HCT116 (cell line): ENCODE measurements around the gene DCAF4. TPM values are rescaled to one million over a fixed set of nuclear protein-coding genes. Genes with fewer than 3 reads are reported as not detected.

Source experiments
- ATAC-seq: fragments of 200-7000 bp; cut with Tn5 transposase; 2 replicates; pipeline ENCODE4 v1.9.1; 2020; ENCODE audit warnings: mild to moderate bottlenecking, moderate library complexity
- BruUV-seq: library from RNA; stranded (reverse); fragments of 400-500 nt; replicated peaks from 2 replicates; lab custom pipeline; 2021; lab: Mats Ljungman, UMichigan
- CTCF ChIA-PET: fragments of 300-600 bp; sonication (Branson Sonifier 250); formaldehyde crosslinking; loops from one replicate; lab custom pipeline; 2021; ENCODE audit warnings: antibody characterized with exemption; lab: Charles Lee
- POLR2A ChIA-PET: fragments of 300-600, 350-600 bp; sonication (Branson Sonifier 250); formaldehyde crosslinking; loops from one replicate; lab custom pipeline; 2021; ENCODE audit warnings: antibody characterized with exemption; lab: Charles Lee
- RAD21 ChIA-PET, 2 experiments: fragments of 300-600 bp; sonication (Branson Sonifier 250); formaldehyde crosslinking; loops; one replicate each; lab custom pipeline; 2023; ENCODE audit warnings: low total read pairs in 2 of 2; ENCODE audit not compliant: uncharacterized antibody in 2 of 2, unreplicated experiment in 2 of 2, low non-redundant PET in 1 of 2; lab: Charles Lee
- DNase-seq: peaks from one replicate; pipeline ENCODE4 v3.0.0-alpha.2; 2010; ENCODE audit warnings: low read depth, low spot score
- H2AFZ ChIP-seq: fragments of 200-600 bp; shearing (Covaris generic), sonication (generic); 2 replicates; pipeline ENCODE4 v1.6.1; 2017; ENCODE audit warnings: low read depth, mixed run types, mixed read lengths, antibody characterized with exemption, low read length; ENCODE audit not compliant: poor library complexity, severe bottlenecking
- H3K27ac ChIP-seq: 2 replicates; pipeline ENCODE4 v1.5.1; 2012; ENCODE audit warnings: low read depth, low read length
- H3K27me3 ChIP-seq: fragments of 200-600 bp; sonication (generic); 2 replicates; pipeline ENCODE4 v1.6.1; 2016; ENCODE audit warnings: mixed run types, low read length, mixed read lengths; ENCODE audit not compliant: insufficient read depth
- H3K36me3 ChIP-seq, 2 experiments: fragments of 200-500 bp in 1 of 2; fragments of 200-600 bp in 1 of 2; sonication (Bioruptor generic) in 1 of 2; sonication (generic) in 1 of 2; 2 replicates each; pipeline versions ENCODE4 v1.5.1 to v1.6.1; 2014 to 2016; ENCODE audit warnings: low read length in 2 of 2, inconsistent platforms in 1 of 2, mixed read lengths in 1 of 2, mixed run types in 1 of 2; ENCODE audit not compliant: insufficient read depth in 2 of 2, control insufficient read depth in 1 of 2
- H3K4me1 ChIP-seq, 2 experiments: fragments of 200-600 bp in 1 of 2; sonication (generic) in 1 of 2; 2 replicates each; pipeline versions ENCODE4 v1.5.1 to v1.6.1; 2012 to 2017; ENCODE audit warnings: low read length in 2 of 2, inconsistent platforms in 1 of 2, mild to moderate bottlenecking in 1 of 2, mixed read lengths in 1 of 2, mixed run types in 1 of 2, moderate library complexity in 1 of 2; ENCODE audit not compliant: insufficient read depth in 2 of 2, control insufficient read depth in 1 of 2
- H3K4me2 ChIP-seq: fragments of 200-600 bp; sonication (generic); 2 replicates; pipeline ENCODE4 v1.6.1; 2017; ENCODE audit warnings: mixed run types, low read length, mixed read lengths
- H3K4me3 ChIP-seq, 2 experiments: fragments of 200-600 bp in 1 of 2; sonication (generic) in 1 of 2; replicated peaks in 1 of 2; 2 replicates each; pipeline ENCODE4 v1.5.1; 2011 to 2016; ENCODE audit warnings: low read length in 2 of 2, control low read depth in 1 of 2, low read depth in 1 of 2, mild to moderate bottlenecking in 1 of 2, mixed read lengths in 1 of 2, mixed run types in 1 of 2
- H3K79me2 ChIP-seq: fragments of 200-600 bp; sonication (generic); 2 replicates; pipeline ENCODE4 v1.6.1; 2017; ENCODE audit warnings: mild to moderate bottlenecking, mixed run types, low read length, moderate library complexity, mixed read lengths; ENCODE audit not compliant: insufficient read depth
- H3K9ac ChIP-seq: fragments of 200-600 bp; sonication (generic); 2 replicates; pipeline ENCODE4 v1.6.1; 2016; ENCODE audit warnings: low read length, mixed read lengths
- H3K9me2 ChIP-seq: fragments of 200-600 bp; sonication (generic), shearing (Covaris generic); 2 replicates; pipeline ENCODE4 v1.6.1; 2017; ENCODE audit warnings: mixed run types, mild to moderate bottlenecking, moderate library complexity; ENCODE audit not compliant: insufficient read depth
- H3K9me3 ChIP-seq, 2 experiments: fragments of 200-500 bp in 1 of 2; fragments of 200-600 bp in 1 of 2; sonication (Bioruptor generic) in 1 of 2; sonication (generic) in 1 of 2; 2 replicates each; pipeline ENCODE4 v1.6.1; 2014 to 2017; ENCODE audit warnings: low read length in 2 of 2, mixed read lengths in 2 of 2, inconsistent platforms in 1 of 2, low read depth in 1 of 2, mild to moderate bottlenecking in 1 of 2, mixed run types in 1 of 2, moderate library complexity in 1 of 2; ENCODE audit not compliant: control insufficient read depth in 1 of 2, insufficient read depth in 1 of 2
- H4K20me1 ChIP-seq: fragments of 200-600 bp; sonication (generic), shearing (Covaris generic); 2 replicates; pipeline ENCODE4 v1.6.1; 2017; ENCODE audit warnings: mixed run types, mild to moderate bottlenecking, moderate library complexity; ENCODE audit not compliant: insufficient read depth
- POLR2AphosphoS5 ChIP-seq: IDR thresholded peaks from 2 replicates; pipeline ENCODE4 v1.6.1; 2011; ENCODE audit warnings: mild to moderate bottlenecking, low read depth, low read length, moderate library complexity
- SRF ChIP-seq: IDR thresholded peaks from 2 replicates; pipeline ENCODE4 v1.6.1; 2012; ENCODE audit warnings: low read depth
- TCF7L2 ChIP-seq: IDR thresholded peaks from 2 replicates; pipeline ENCODE4 v1.7.0; 2011; ENCODE audit warnings: borderline replicate concordance, inconsistent platforms; ENCODE audit not compliant: insufficient read depth, insufficient read length; ENCODE audit errors: extremely low read depth
- ZFX ChIP-seq: fragments of 450-650 bp; IDR thresholded peaks from 2 replicates; pipeline ENCODE4 v1.6.1; 2017
- intact Hi-C: fragments of 100-400 bp; cut with micrococcal nuclease; formaldehyde crosslinking; loops from 2 replicates; pipeline ENCODE4 v1.10.0; 2022
- total RNA-seq: library from RNA; stranded (reverse); gene quantifications from one replicate; pipeline ENCODE4 v1.2.1, GENCODE V29; 2021; ENCODE audit not compliant: unreplicated experiment

DCAF4 gene
- total RNA-seq, 1 experiment from 2014 or later, result 19.3 TPM

- ChIA-PET POLR2A (no interaction called here), CTCF (no interaction called here), RAD21 (no interaction called here)
- Histone ChIP-seq H3K27ac (no peak overlapping the region), H3K4me2 (no peak overlapping the region), H3K9ac (no peak overlapping the region), H3K79me2 (no peaks in the 10 kb centered on the region), H3K9me3 (no peaks in the 10 kb centered on the region), H3K27me3 (no peaks in the 10 kb centered on the region), H3K4me3 (no peak overlapping the region), H2AFZ (no peak overlapping the region), H3K36me3 (no peaks in the 10 kb centered on the region), H4K20me1 (no peaks in the 10 kb centered on the region), H3K9me2 (no peaks in the 10 kb centered on the region)
- BruUV-seq, result no TSS peak
- ATAC-seq (no peak), DNase-seq (no peak)
- TF ChIP-seq TCF7L2 (no peak), POLR2AphosphoS5 (no peak), ZFX (no peak), SRF (no peak)
- TF ChIP-seq, all 23 proteins: peak for 0
- H3K4me1 ChIP-seq, result peaks cover 0 to 18% of the 10 kb centered on the region in 2 experiments; a peak in 3 of 4 replicates
- intact Hi-C loops, result no loop called here
Measured at GRCh38 chr14:73007835-73008234, 81.6 kb downstream of the DCAF4 start.

GRCh38 chr14:73008501-73008900, 82.2 kb downstream of the DCAF4 start:
- CTCF ChIA-PET, result no interaction called here
- RAD21 ChIA-PET, result no interaction called here

More at GRCh38 chr14:73008501-73008900, 82.2 kb downstream of the DCAF4 start:
- Histone ChIP-seq H3K9me3 (no peaks in the 10 kb centered on the region), H4K20me1 (no peaks in the 10 kb centered on the region), H3K4me3 (no peak overlapping the region), H3K9me2 (no peaks in the 10 kb centered on the region), H3K27ac (no peak overlapping the region), H3K79me2 (no peaks in the 10 kb centered on the region), H3K9ac (no peak overlapping the region), H3K27me3 (no peaks in the 10 kb centered on the region), H3K4me1 (peaks cover 0 to 19% of the 10 kb centered on the region in 2 experiments; a peak in 3 of 4 replicates), H3K36me3 (no peaks in the 10 kb centered on the region), H3K4me2 (no peak overlapping the region), H2AFZ (no peak overlapping the region)
- TF ChIP-seq POLR2AphosphoS5 (no peak), SRF (peak; percentile 28; the same call in 1 of the 2 replicates)
- intact Hi-C loops, result no loop called here
- BruUV-seq, result no TSS peak
- POLR2A ChIA-PET, result interaction anchor here (0.7 kb wide), 1 partner anchor 19 kb away, joined by 3 read pairs; the partner anchor contains the start of gene ZFYVE1
- ATAC-seq (no peak), DNase-seq (no peak)

Other genes starting within 250 kb of the DCAF4 start
- 0.27 TPM for gene DPF3, start 32.4 kb upstream of the DCAF4 start, total RNA-seq
- 7.7 TPM for gene ZFYVE1, start 100.6 kb downstream of the DCAF4 start, total RNA-seq
- gene RBM25, start 132.1 kb downstream of the DCAF4 start, total RNA-seq, result 80.1 TPM
- gene PSEN1, start 210.0 kb downstream of the DCAF4 start, total RNA-seq, result 26.9 TPM